ENCODE results near the gene USP40.

USP40 gene

GRCh38 chr2:233490831-233491230 lies 75.8 kb downstream of the USP40 start:
- TF ChIP-seq FOXP2 (optimal IDR thresholded peaks at IDR 0.05; ENCODE audit: borderline replicate concordance, extremely low read depth, extremely low read length, insufficient read depth): no peak
- TF ChIP-seq TAF1 (IDR thresholded peaks at IDR 0.05; ENCODE audit: borderline replicate concordance, insufficient read depth, low read length): no peak
- TF ChIP-seq POLR2AphosphoS5 (IDR thresholded peaks at IDR 0.05; ENCODE audit: low read depth, low read length): no peak
- TF ChIP-seq REST (IDR thresholded peaks at IDR 0.05; ENCODE audit: insufficient read depth in 1 of 2, low read depth in 2 of 2, low read length in 2 of 2): no peak
- no peak for TF ChIP-seq SIN3A (IDR thresholded peaks at IDR 0.05; ENCODE audit: borderline replicate concordance, insufficient read depth, low read length)

DNA sequence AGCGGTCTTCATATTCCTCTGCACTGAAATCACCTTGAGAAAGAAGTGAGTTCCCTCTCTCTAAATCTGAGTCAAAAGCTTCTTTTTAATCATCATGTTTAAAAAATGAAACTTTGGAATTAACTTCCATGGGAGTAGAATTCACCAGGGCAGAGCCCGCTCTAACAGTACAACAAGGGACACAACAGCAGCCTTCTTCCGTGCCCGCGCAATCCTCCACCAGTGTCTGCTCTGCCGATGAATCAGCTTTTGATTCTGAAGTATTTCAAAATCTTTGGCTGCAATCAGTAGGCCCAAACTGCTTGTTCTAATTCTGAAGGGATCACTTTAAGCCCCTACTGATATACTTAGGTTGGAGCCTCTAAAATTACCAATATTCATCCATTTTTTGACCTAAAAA lies 76.9 kb downstream of the USP40 start:
- TF ChIP-seq FOXP2 (optimal IDR thresholded peaks at IDR 0.05; ENCODE audit: borderline replicate concordance, extremely low read depth, extremely low read length, insufficient read depth): no peak
- TF ChIP-seq REST (IDR thresholded peaks at IDR 0.05; ENCODE audit: insufficient read depth in 1 of 2, low read depth in 2 of 2, low read length in 2 of 2): no peak
- TF ChIP-seq SIN3A (IDR thresholded peaks at IDR 0.05; ENCODE audit: borderline replicate concordance, insufficient read depth, low read length): no peak
- no peak for TF ChIP-seq POLR2AphosphoS5 (IDR thresholded peaks at IDR 0.05; ENCODE audit: low read depth, low read length)
- TF ChIP-seq TAF1 (IDR thresholded peaks at IDR 0.05; ENCODE audit: borderline replicate concordance, insufficient read depth, low read length): no peak

- TF ChIP-seq FOXP2 (optimal IDR thresholded peaks at IDR 0.05; ENCODE audit: borderline replicate concordance, extremely low read depth, extremely low read length, insufficient read depth) (no peak), SIN3A (IDR thresholded peaks at IDR 0.05; ENCODE audit: borderline replicate concordance, insufficient read depth, low read length) (no peak), POLR2AphosphoS5 (IDR thresholded peaks at IDR 0.05; ENCODE audit: low read depth, low read length) (no peak), REST (IDR thresholded peaks at IDR 0.05; ENCODE audit: insufficient read depth in 1 of 2, low read depth in 2 of 2, low read length in 2 of 2) (no peak), TAF1 (IDR thresholded peaks at IDR 0.05; ENCODE audit: borderline replicate concordance, insufficient read depth, low read length) (no peak)
Observed at GRCh38 chr2:233489143-233489542, 77.4 kb downstream of the USP40 start.

GRCh38 chr2:233487748-233488345 lies 78.7 kb downstream of the USP40 start:
- TF ChIP-seq TAF1 (IDR thresholded peaks at IDR 0.05; ENCODE audit: borderline replicate concordance, insufficient read depth, low read length): no peak
- TF ChIP-seq FOXP2 (optimal IDR thresholded peaks at IDR 0.05; ENCODE audit: borderline replicate concordance, extremely low read depth, extremely low read length, insufficient read depth): no peak
- no peak for TF ChIP-seq POLR2AphosphoS5 (IDR thresholded peaks at IDR 0.05; ENCODE audit: low read depth, low read length)
- TF ChIP-seq REST (IDR thresholded peaks at IDR 0.05; ENCODE audit: insufficient read depth in 1 of 2, low read depth in 2 of 2, low read length in 2 of 2): no peak
- no peak for TF ChIP-seq SIN3A (IDR thresholded peaks at IDR 0.05; ENCODE audit: borderline replicate concordance, insufficient read depth, low read length)

Data from PFSK-1 (cell line).